Measurements from ENCODE around the gene SLC6A3.

Gene SLC6A3

DNA sequence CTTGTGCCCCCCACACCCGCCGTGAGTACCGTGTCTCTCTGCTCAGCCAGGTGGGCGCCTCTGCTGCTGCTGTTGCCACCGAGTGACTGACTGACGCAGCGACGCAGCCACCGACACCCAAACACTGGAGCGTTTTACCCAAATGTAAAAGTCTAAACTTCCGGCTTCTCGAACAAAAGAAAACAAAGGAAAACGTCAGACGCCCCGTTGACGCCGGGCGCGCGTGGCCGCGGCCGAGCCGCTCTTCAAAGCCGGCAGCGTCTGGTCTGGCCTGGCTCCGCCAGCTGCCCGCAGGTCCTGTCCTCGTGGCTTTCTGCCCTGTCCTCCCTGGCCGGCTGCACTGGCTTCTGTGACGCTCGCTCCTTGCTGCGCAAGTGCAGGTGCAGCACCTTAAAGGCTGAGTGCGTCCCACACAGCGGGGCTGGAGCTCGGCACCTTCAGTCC is 58.9 kb downstream of the SLC6A3 start:
- no peak for DNase-seq (ENCODE audit: extremely low read depth, low read depth)
- TF ChIP-seq, protein P1, sequence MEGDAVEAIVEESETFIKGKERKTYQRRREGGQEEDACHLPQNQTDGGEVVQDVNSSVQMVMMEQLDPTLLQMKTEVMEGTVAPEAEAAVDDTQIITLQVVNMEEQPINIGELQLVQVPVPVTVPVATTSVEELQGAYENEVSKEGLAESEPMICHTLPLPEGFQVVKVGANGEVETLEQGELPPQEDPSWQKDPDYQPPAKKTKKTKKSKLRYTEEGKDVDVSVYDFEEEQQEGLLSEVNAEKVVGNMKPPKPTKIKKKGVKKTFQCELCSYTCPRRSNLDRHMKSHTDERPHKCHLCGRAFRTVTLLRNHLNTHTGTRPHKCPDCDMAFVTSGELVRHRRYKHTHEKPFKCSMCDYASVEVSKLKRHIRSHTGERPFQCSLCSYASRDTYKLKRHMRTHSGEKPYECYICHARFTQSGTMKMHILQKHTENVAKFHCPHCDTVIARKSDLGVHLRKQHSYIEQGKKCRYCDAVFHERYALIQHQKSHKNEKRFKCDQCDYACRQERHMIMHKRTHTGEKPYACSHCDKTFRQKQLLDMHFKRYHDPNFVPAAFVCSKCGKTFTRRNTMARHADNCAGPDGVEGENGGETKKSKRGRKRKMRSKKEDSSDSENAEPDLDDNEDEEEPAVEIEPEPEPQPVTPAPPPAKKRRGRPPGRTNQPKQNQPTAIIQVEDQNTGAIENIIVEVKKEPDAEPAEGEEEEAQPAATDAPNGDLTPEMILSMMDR (IDR thresholded peaks at IDR 0.05; ENCODE audit: low read depth, low read length) = no peak

GRCh38 chr5:1385395-1386273 is 59.6 kb downstream of the SLC6A3 start:
- DNase-seq (ENCODE audit: extremely low read depth, low read depth) = peak; percentile 7
- TF ChIP-seq, protein P1 (IDR thresholded peaks at IDR 0.05; ENCODE audit: low read depth, low read length) = no peak

DNA sequence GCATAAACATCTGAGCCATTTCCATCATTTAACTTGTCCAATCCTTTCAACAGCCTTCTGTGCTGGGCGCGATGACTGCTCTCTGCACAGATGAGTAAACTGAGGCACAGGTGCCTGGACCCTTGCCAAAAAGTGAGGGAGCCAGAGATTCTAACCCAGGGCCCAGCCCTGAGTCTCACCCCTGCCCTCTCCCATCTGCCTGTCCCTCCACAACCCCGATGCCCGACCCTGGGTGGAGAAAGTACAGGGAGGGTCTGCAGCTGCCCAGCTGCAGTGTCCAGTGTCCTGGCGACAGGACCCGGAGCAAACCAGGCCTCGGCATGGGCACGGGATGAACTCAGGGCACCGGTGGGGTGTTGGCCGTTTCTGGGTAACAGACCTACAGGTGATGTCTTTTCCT is 60.7 kb downstream of the SLC6A3 start:
- TF ChIP-seq, protein P1 (IDR thresholded peaks at IDR 0.05; ENCODE audit: low read depth, low read length) = no peak
- DNase-seq (ENCODE audit: extremely low read depth, low read depth) = no peak

GRCh38 chr5:1383886-1384401 is 61.3 kb downstream of the SLC6A3 start:
- TF ChIP-seq, protein P1 (IDR thresholded peaks at IDR 0.05; ENCODE audit: low read depth, low read length) = no peak
- DNase-seq (ENCODE audit: extremely low read depth, low read depth) = no peak

DNA sequence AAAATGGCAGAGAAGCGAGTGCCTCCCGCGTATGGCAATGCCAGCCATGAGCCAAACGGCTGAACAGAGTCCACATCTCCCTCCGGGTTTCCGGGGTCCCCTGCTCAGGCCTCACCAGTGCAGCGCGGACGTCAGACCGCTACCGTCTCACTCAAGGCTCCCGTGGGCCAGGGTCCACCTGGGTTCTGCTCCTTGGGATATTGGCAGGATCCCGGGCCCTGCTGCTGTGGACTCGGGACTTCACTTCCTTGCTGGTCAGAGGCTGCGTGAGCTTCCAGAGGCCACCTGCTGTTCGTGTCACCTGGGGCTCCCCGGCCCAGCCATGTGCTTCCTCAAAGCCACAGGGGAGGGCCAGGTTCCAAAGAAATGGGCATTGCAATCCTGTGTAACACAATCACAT is 61.9 kb downstream of the SLC6A3 start:
- TF ChIP-seq, protein P1 (IDR thresholded peaks at IDR 0.05; ENCODE audit: low read depth, low read length) = no peak
- no peak for DNase-seq (ENCODE audit: extremely low read depth, low read depth)

GRCh38 chr5:1382248-1382700 is 63.0 kb downstream of the SLC6A3 start:
- TF ChIP-seq, protein P1 (IDR thresholded peaks at IDR 0.05; ENCODE audit: low read depth, low read length) = no peak
- DNase-seq (ENCODE audit: extremely low read depth, low read depth) = no peak

Data from AG09319 (cell line).